Epithelial cell of proximal tubule (primary cell): ENCODE data around the gene ACADS. TPM values are rescaled to one million over a fixed set of nuclear protein-coding genes. Genes with fewer than 3 reads are reported as not detected.
A peak's percentile ranks its signal among the peaks of the same experiment; 100 is the strongest.

Experiments
- DNase-seq: peaks from one replicate; pipeline ENCODE4 v3.0.0-alpha.2; 2011; ENCODE audit warnings: low read depth
- H3K4me3 ChIP-seq: 2 replicates; pipeline ENCODE4 v1.5.1; 2011; ENCODE audit warnings: low read depth, mild to moderate bottlenecking, low read length
- CTCF ChIP-seq: conservative IDR thresholded peaks from 2 replicates; pipeline ENCODE4 v1.5.1; 2012; ENCODE audit warnings: low read depth, mild to moderate bottlenecking, low read length
- total RNA-seq: library from RNA; depleted of rRNA; stranded (reverse); fragments of >200 nt; gene quantifications from 2 replicates; pipeline ENCODE4 v1.2.3, GENCODE V29; 2015

Gene ACADS
- total RNA-seq, 1 donor from 2014 or later = 25.3 TPM

DNA sequence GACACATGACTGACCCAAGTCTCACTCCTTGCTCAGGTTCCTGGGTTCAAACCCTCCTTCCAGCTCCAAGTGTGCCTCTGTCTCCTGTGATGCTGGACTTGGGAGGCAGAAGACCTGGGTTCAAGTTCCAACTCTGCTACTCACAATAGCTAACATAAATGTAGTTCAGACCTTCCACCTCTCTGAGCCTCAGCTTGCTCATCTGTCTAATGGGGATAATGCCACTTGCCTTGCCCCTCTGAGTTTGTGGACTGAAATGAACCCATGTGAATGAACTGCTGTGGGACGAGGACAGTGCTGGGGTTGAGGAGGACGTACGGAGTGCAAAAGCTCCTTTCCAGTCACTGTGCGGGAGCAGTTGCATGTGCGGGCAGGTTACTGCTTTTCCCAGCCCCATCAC is 40.9 kb downstream of the ACADS start:
- H3K4me3 ChIP-seq = no peak overlapping the region
- DNase-seq = no peak
- TF ChIP-seq CTCF = no peak

GRCh38 chr12:120767071-120768024 is 41.7 kb downstream of the ACADS start:
- no peak overlapping the region for H3K4me3 ChIP-seq
- DNase-seq = no peak
- no peak for TF ChIP-seq CTCF

DNA sequence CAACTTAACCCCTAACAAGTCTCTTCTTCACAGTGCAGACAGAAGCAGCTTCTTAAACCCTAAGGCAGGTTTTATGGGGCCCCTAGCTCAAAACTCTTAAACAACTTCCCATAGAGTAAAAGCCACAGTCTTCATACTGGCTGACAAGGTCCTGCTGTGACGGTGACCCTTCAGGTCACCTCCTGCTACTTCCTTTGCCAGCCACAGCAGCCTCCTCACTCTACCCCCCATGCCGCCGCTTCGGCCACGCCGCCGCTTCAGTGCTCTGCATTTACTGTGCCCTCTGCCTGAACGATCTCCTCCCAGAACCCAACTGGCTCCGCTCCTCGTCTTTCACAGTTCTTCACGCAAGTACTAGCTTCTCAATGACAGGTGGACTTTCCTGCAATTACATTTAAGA is 45.5 kb downstream of the ACADS start:
- no peak for DNase-seq
- TF ChIP-seq CTCF = no peak

GRCh38 chr12:120774169-120774916 is 48.7 kb downstream of the ACADS start:
- TF ChIP-seq CTCF = no peak
- no peak overlapping the region for H3K4me3 ChIP-seq
- DNase-seq = no peak

More for the DNA sequence above, 45.5 kb downstream of the ACADS start:
- no peak overlapping the region for H3K4me3 ChIP-seq

DNA sequence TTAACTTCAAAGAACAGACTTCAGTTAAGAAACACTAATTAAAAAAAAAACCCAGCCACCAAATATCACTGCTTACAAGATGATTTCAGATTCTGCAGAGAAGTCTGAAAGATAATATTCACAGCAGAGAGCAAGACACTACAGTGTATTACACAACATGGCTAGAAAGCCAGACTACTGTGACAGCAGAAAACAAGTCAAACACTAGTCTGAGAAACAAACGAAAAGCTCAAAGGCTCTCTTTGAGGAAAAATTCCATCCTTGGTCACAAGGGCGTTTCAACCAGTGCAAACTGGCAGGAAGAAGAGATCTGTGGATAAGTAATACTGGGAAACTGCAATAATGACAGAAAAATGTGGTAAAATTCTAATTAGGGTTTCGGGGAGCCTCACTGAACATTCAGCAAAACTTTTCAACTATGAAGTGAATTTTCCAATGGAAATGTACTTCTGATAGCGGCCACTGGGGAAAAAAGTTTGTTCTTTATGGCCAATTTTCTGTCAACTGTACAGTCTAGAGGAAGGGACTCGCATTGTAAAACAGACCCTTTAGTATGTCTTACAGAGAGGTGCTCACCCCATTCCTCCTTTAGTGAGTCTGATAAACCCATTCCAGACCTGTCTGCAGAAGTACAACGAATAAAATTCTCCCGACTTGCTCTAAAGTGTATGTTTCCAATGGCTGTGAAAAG is 50.4 kb downstream of the ACADS start:
- H3K4me3 ChIP-seq = no peak overlapping the region
- TF ChIP-seq CTCF = peak; percentile 15
- DNase-seq = no peak

DNA sequence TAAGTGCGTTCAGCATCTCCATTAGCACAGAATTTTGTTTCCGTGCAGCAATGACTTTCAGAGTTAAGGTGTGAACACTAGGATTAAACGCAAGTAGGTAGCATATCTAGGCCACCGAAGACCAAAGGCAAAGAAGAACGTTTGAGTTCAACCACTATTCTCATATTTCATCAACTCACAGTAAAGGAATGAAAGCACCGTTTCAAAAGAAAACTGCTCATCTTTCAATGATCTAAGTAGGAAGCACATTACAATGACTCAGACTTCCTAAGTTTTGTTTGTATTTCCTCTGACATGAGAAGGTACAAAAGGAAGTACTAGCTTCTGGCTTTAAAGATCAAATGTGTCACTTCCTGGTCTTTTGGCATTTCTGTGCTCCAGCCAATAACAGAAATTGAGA is 57.6 kb downstream of the ACADS start:
- TF ChIP-seq CTCF = no peak
- no peak for DNase-seq
- no peak overlapping the region for H3K4me3 ChIP-seq
